IPS-11a (cell line): Measurements from ENCODE around the gene BDKRB2.

Experiments used
- H3K4me3 ChIP-seq: one replicate; pipeline ENCODE4 v1.5.1; 2013; ENCODE audit warnings: low read depth, low read length, control low read depth

The BDKRB2 gene

GRCh38 chr14:96250485-96250884 is 45.8 kb downstream of the BDKRB2 start:
- no peak overlapping the region for H3K4me3 ChIP-seq

GRCh38 chr14:96251656-96252155 is 47.1 kb downstream of the BDKRB2 start:
- H3K4me3 ChIP-seq: no peak overlapping the region

- H3K4me3 ChIP-seq: no peak overlapping the region
Observed at GRCh38 chr14:96252323-96252998, 47.8 kb downstream of the BDKRB2 start.

GRCh38 chr14:96252999-96253539 is 48.4 kb downstream of the BDKRB2 start:
- no peak overlapping the region for H3K4me3 ChIP-seq

GRCh38 chr14:96254687-96255086 is 50.0 kb downstream of the BDKRB2 start:
- H3K4me3 ChIP-seq: no peak overlapping the region

- no peak within 1 kb of the TSS for H3K4me3 ChIP-seq
Observed at GRCh38 chr14:96255501-96256366, 51.1 kb downstream of the BDKRB2 start, which contains the start of gene BDKRB1. BDKRB1 (plus strand) TSS chr14:96256210; CDS start chr14:96263683, 7,473 bp downstream.

- H3K4me3 ChIP-seq: no peak overlapping the region
Observed at GRCh38 chr14:96256407-96256806, 51.8 kb downstream of the BDKRB2 start.

GRCh38 chr14:96257056-96257455 is 52.4 kb downstream of the BDKRB2 start:
- no peak overlapping the region for H3K4me3 ChIP-seq

GRCh38 chr14:96257900-96258299 is 53.3 kb downstream of the BDKRB2 start:
- H3K4me3 ChIP-seq: no peak overlapping the region

GRCh38 chr14:96260341-96260821 is 55.7 kb downstream of the BDKRB2 start:
- H3K4me3 ChIP-seq: no peak overlapping the region

- no peak overlapping the region for H3K4me3 ChIP-seq
Observed at GRCh38 chr14:96261053-96261452, 56.4 kb downstream of the BDKRB2 start.

GRCh38 chr14:96261772-96262655 is 57.4 kb downstream of the BDKRB2 start:
- H3K4me3 ChIP-seq: no peak overlapping the region

- no peak overlapping the region for H3K4me3 ChIP-seq
Observed at GRCh38 chr14:96263347-96264199, 58.9 kb downstream of the BDKRB2 start.

- no peak overlapping the region for H3K4me3 ChIP-seq
Observed at GRCh38 chr14:96264200-96264553, 59.5 kb downstream of the BDKRB2 start.

- no peak overlapping the region for H3K4me3 ChIP-seq
Observed at GRCh38 chr14:96264853-96265252, 60.2 kb downstream of the BDKRB2 start.

GRCh38 chr14:96265383-96266095 is 60.9 kb downstream of the BDKRB2 start:
- no peak overlapping the region for H3K4me3 ChIP-seq

GRCh38 chr14:96267336-96267735 is 62.7 kb downstream of the BDKRB2 start:
- no peak overlapping the region for H3K4me3 ChIP-seq

- H3K4me3 ChIP-seq: no peak overlapping the region
Observed at GRCh38 chr14:96267916-96268315, 63.3 kb downstream of the BDKRB2 start.
